ENCODE measurements around the gene CDH23. TPM values are rescaled to one million over a fixed set of nuclear protein-coding genes. Genes with fewer than 3 reads are reported as not detected.

The CDH23 gene
- total RNA-seq, 2 experiments from 2014 or later, result 4.6 to 5.2 TPM

DNA sequence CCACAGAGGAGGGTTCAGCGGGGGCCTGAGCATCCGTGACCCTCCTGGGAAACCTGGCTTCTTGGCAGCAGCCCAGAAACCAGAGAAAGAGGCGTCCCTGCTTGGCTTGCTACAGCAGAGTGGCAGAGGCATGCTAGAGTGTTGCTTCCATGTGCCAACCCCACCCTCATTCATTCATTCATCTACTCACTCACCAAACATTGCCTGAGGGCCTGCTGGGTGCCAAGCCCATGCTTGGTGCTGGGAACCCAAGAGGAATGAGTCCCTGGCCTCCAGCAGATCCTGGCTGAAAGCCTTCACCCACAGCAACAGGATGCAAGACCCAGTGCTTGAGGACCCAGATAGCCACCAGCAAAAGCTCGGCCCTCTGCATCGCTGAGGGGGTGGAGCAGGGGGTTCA, 129.0 kb downstream of the CDH23 start:
- H3K4me3 ChIP-seq (ENCODE audit: low read length), result no peak overlapping the region
- TF ChIP-seq CTCF (IDR thresholded peaks at IDR 0.05), result no peak
- Mint-ChIP-seq H3K27me3 (peaks cover 10% of the 10 kb centered on the region), H3K4me3 (no peak overlapping the region), H3K9me3 (no peaks in the 10 kb centered on the region), H3K36me3 (ENCODE audit: low read depth) (no peaks in the 10 kb centered on the region), H3K4me1 (ENCODE audit: low read depth) (no peaks in the 10 kb centered on the region), H3K27ac (no peak overlapping the region)
- ChIA-PET CTCF (no interaction called here), POLR2A (no interaction called here)
- H3K4me1 ChIP-seq (ENCODE audit: insufficient read depth, low read length), result no peaks in the 10 kb centered on the region
- peaks cover 0 to 3% of the 10 kb centered on the region in 2 experiments for H3K27me3 ChIP-seq (ENCODE audit: control insufficient read depth in 1 of 2, insufficient read depth in 2 of 2, low read length in 2 of 2)
- H3K9me3 ChIP-seq (ENCODE audit: control insufficient read depth in 1 of 2, insufficient read depth in 1 of 2, low read length in 2 of 2), result peaks cover 0 to 8% of the 10 kb centered on the region in 2 experiments
- H3K36me3 ChIP-seq (ENCODE audit: insufficient read depth, low read length), result no peaks in the 10 kb centered on the region
- DNase-seq (no peak), ATAC-seq (ENCODE audit: poor library complexity) (no peak)
- intact Hi-C loops (cut with DNase I, micrococcal nuclease), result no loop called here
- no peak overlapping the region for H3K27ac ChIP-seq (ENCODE audit: low read depth in 1 of 2, low read length in 2 of 2)

DNA sequence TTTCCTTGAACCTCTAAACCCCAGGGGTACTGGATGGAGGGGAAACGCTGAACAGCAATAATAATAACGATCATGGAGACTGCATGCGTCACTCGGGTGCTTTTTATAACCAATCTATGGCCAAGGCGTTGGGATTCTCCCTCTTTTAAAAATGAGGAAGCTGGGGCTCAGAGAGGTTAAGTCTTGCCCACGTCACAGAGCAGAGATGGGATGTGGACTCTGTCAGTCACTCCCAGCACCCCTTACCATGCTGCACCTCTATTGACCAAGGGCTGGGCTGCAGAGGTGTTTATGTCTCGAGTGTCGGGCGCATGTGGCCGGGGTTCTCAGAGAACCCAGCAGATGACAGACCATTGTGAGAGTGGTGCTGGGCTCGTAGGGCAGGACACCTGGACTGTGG, 129.9 kb downstream of the CDH23 start:
- POLR2A ChIA-PET, result no interaction called here
- Histone ChIP-seq H3K27me3 (ENCODE audit: control insufficient read depth in 1 of 2, insufficient read depth in 2 of 2, low read length in 2 of 2) (peaks cover 0 to 3% of the 10 kb centered on the region in 2 experiments), H3K36me3 (ENCODE audit: insufficient read depth, low read length) (no peaks in the 10 kb centered on the region), H3K27ac (ENCODE audit: low read depth in 1 of 2, low read length in 2 of 2) (no peak overlapping the region), H3K4me3 (ENCODE audit: low read length) (no peak overlapping the region), H3K9me3 (ENCODE audit: control insufficient read depth in 1 of 2, insufficient read depth in 1 of 2, low read length in 2 of 2) (peaks cover 0 to 12% of the 10 kb centered on the region in 2 experiments), H3K4me1 (ENCODE audit: insufficient read depth, low read length) (peaks cover 3% of the 10 kb centered on the region)
- DNase-seq (no peak), ATAC-seq (ENCODE audit: poor library complexity) (no peak)
- TF ChIP-seq CTCF (IDR thresholded peaks at IDR 0.05), result no peak
- H3K9me3 Mint-ChIP-seq, result no peaks in the 10 kb centered on the region
- H3K4me1 Mint-ChIP-seq (ENCODE audit: low read depth), result no peaks in the 10 kb centered on the region
- H3K27ac Mint-ChIP-seq, result no peak overlapping the region
- no peak overlapping the region for H3K4me3 Mint-ChIP-seq
- peaks cover 10% of the 10 kb centered on the region for H3K27me3 Mint-ChIP-seq
- H3K36me3 Mint-ChIP-seq (ENCODE audit: low read depth), result no peaks in the 10 kb centered on the region
- CTCF ChIA-PET, result no interaction called here
- intact Hi-C loops (cut with DNase I, micrococcal nuclease), result no loop called here

- Mint-ChIP-seq H3K4me3 (no peak overlapping the region), H3K4me1 (ENCODE audit: low read depth) (no peaks in the 10 kb centered on the region), H3K36me3 (ENCODE audit: low read depth) (no peaks in the 10 kb centered on the region), H3K27ac (no peak overlapping the region), H3K27me3 (peaks cover 10% of the 10 kb centered on the region), H3K9me3 (no peaks in the 10 kb centered on the region)
- H3K4me3 ChIP-seq (ENCODE audit: low read length), result no peak overlapping the region
- ChIA-PET POLR2A (no interaction called here), CTCF (no interaction called here)
- H3K4me1 ChIP-seq (ENCODE audit: insufficient read depth, low read length), result peaks cover 3% of the 10 kb centered on the region
- intact Hi-C loops (cut with DNase I, micrococcal nuclease), result no loop called here
- peaks cover 0 to 3% of the 10 kb centered on the region in 2 experiments for H3K27me3 ChIP-seq (ENCODE audit: control insufficient read depth in 1 of 2, insufficient read depth in 2 of 2, low read length in 2 of 2)
- H3K27ac ChIP-seq (ENCODE audit: low read depth in 1 of 2, low read length in 2 of 2), result no peak overlapping the region
- ATAC-seq (ENCODE audit: poor library complexity) (no peak), DNase-seq (no peak)
- TF ChIP-seq CTCF (IDR thresholded peaks at IDR 0.05), result no peak
- H3K9me3 ChIP-seq (ENCODE audit: control insufficient read depth in 1 of 2, insufficient read depth in 1 of 2, low read length in 2 of 2), result peaks cover 0 to 13% of the 10 kb centered on the region in 2 experiments
- no peaks in the 10 kb centered on the region for H3K36me3 ChIP-seq (ENCODE audit: insufficient read depth, low read length)
Observed at GRCh38 chr10:71527135-71527534, 130.4 kb downstream of the CDH23 start.
